Activated CD4-positive, alpha-beta T cell treated with anti-CD3 and anti-CD28 coated beads, Interleukin-10, Interleukin-2, amounts not matched to agents 100 ng/mL and 50 ng/mL, durations not matched to agents 16 hours and 8 hours (primary cell): ENCODE measurements around the gene TBX5.
"Not testable (repeated sequence)": the region's sequence is repeated elsewhere in the genome, so short reads cannot be mapped to it uniquely, and the experiment has no call there.

Source experiments
- DNase-seq: peaks from one replicate; pipeline ENCODE4 v3.0.0-alpha.2; 2020

The TBX5 gene

DNA sequence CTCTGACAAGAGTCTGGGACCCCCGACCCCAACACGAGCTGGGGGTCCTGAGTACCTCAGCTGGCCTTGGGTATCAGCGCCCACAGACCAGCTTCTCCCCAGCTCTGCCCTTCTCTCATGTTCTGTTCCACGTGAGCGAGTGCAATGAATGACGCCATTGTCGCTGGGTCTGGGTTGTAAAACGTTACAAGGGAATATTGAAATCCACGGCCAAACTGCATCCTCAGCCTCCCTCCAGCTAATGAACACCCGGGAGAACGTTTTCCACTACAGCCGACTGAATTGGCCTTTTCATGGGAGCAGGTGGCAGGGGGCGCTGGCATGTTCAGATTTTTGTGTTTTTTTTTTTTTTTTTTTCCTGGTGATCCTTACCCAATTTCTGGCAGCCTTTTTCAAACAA, 34.7 kb downstream of the TBX5 start:
- no peak for DNase-seq

GRCh38 chr12:114368685-114369452, 37.1 kb downstream of the TBX5 start:
- no peak for DNase-seq

DNA sequence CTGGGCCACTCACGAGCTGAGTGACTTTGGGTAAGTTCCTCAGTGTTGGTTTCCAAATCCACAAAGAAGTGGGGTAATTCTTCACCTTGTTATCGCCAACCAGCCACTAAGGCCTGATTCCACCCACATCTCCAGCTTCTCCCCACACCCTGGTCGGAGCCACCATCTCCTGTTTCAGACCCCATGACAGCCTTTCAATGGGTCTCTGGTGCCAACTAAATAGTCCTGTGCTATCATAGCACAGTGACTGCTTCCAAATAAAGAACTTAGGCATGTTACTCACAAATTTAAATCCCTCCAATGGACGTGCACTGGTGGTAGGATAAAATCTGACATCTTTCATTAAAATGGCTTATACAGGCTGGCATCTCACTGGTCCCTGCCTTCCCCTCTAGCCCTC, 44.0 kb downstream of the TBX5 start:
- DNase-seq = no peak

DNA sequence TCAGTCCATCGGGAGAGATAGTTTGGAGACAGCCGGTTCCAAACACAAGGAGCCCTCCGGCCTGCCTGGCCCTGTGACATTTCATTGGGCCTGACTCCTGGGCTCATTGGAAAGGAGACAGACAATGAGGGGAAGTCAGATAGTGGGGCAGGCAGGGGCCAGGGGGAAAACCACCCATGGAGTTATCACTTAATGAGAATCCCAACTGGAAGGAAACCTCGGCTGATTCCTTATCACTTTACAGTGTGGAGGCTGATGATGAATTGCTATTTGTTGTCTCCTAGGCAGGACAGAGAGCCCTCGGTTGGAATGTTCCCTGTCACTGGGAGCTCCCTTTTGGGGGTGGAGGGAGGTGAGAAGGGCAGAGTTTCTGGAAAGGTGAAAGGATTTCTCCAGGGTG, 44.4 kb downstream of the TBX5 start:
- DNase-seq = no peak

GRCh38 chr12:114360485-114360884, 45.5 kb downstream of the TBX5 start:
- DNase-seq = no peak

GRCh38 chr12:114355389-114356088, 50.4 kb downstream of the TBX5 start:
- DNase-seq = peak; percentile 1

DNA sequence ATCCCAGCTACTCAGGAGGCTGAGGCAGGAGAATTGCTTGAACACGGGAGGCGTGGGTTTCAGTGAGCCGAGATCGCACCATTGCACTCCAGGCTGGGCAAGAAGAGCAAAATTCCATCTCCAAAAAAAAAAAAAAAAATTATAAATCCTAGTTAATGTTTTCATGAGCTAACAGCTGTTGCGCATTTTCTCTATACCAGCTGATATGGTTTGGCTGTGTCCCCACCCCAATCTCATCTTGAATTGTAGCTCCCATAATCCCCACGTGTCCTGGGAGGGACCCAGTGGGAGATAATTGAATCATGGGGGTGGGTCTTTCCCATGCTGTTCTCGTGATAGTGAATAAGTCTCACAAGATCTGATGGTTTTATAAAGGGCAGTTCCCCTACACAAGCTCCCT, 56.7 kb downstream of the TBX5 start:
- DNase-seq = not testable (repeated sequence)

DNA sequence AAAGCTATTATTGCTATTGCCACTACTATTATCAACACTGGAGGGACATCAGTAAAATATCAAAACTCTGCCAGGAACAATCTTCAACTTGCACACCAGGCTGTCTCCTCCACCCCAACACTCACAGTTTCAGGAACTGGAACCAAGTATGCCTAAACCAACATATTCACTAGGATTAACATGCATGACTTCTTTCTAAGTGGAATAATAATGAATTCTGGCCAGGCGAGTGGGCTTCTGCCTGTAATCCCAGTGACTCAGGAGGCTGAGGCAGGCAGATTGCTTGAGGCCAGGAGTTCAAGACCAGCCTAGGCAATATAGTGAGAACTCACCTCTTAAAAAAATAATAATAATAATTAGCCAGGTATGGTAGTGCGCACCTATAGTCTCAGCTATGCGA, 58.1 kb downstream of the TBX5 start:
- no peak for DNase-seq

DNA sequence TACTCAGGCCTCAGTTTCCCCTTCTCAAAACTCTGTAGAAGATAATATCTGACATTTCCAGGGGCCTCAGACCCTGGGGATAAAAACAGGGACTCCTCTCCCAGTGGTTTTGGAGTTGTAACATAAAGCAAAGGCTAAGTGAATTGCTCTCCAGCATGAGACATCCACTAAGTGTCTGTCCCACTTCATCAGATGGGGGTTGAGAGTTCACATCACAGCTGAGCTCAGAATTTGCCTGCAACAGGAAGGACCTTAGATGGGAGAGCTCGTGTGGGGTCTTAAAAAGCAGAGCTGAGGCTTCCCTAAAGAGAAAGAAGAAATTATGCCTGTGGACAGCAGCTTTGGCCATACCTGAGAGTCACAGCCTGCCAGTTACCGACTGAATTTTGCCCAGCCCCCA, 61.1 kb downstream of the TBX5 start:
- no peak for DNase-seq

DNA sequence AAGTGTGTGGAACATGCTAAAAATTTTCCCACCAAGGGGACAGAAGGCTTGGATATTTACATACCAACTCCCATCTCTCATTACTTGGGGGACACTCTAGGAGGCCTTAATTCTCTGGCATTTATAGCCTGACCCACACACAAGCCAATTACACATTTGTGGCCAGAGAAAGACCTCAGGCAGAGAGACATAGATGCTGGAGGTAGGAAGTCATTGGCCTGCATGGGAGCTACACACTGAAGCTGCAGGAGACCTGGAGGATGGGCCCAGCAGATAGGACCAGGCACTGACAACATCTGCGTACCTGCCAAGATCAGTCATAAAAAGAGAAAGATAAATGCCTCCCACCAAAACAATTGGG, 61.7 kb downstream of the TBX5 start:
- DNase-seq = no peak

DNA sequence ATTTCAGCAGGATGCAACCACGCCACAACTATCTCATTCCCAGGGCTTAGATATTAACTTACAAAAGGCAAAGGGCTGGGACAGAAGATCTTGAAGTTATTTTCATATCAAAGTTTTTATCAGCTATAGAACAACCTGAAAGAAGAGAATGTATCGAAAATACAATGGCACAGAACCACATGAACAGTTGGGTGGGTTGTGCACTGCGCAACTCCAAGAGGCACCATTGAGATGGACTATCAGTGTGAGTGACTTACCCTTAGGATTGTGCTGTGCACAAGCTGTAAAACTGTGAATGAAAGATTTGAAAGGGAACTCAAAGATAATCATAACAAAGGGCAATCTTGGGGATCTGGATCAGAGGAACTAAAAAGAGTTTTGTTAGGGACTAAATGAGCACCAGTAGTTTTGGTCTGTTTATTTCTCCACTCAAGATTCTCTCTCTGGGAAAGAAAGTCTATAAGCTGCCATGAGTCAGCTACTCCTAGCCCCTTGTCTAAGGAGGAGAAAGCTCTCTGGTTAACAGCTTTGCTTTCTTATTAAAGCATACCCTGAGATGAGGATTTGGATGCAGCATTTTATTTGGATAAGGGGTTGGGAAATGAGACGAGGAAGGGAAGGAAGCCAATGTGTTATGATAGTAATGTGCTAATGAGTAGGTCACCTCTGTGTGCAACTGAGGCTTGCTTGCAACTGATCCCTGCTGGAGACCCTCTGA, 62.2 kb downstream of the TBX5 start:
- DNase-seq = no peak

- no peak for DNase-seq
These were observed 63.3 kb downstream of the TBX5 start for GRCh38 chr12:114342656-114343055.

DNA sequence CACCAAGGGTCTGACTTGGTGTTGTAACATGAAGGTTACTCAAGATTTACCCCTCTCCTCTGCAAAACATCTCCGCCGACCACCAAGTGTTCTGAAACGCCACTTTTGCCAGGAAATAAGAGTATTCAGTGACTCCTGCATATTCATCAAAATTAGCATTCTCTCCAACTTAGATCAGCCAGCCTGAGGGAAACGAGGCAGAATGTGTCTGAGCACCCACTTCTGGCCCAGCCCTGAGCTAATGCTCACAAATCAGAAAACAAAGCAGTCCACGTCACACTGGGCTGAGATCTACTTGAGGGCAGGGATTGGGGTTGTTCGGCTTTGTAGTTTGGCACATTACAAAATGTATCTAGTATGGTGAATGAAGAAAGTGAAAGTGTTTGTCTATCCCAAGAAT, 64.3 kb downstream of the TBX5 start:
- no peak for DNase-seq

DNA sequence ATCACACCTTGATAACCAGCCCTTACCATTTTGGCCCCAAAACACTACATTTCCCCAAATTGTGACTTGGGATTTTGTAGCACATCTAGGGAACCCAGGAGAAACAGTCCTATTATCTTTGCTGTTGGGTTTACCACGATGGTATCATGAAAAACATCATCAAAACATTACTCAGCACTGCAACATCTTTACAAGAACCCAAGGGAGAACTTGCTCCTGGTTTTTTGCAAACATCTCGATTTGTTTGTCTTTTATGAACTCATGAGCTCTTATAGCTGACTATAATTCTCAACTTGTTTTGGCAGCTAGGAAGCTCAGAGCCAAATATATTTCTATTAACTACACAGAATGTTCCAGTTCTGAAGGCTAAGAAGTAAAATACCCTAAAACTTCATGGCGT, 65.7 kb downstream of the TBX5 start:
- DNase-seq = no peak

- DNase-seq = no peak
These were observed 66.3 kb downstream of the TBX5 start for GRCh38 chr12:114339626-114340025.

DNA sequence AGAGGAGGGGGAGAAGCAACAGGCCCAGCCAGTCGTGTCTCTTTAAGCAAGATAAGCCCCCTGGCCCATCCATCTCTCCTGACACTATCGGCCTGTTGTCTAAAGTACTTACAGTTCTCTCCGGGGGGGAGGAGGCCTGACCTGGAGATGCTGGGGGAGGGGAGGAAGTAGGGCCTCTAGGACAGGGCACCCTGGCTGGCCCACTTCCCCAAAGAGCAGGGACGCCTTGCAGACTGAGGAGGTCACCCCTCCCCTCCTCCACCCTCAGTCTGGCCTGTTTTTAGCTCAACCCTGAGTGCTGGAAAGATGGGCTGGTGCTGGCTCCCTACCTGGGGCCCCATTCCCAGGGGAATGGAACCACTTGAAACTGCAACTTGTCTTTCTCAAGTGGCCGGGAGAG, 70.3 kb downstream of the TBX5 start:
- no peak for DNase-seq

GRCh38 chr12:114334395-114334794, 71.5 kb downstream of the TBX5 start:
- no peak for DNase-seq

GRCh38 chr12:114328292-114328691, 77.7 kb downstream of the TBX5 start:
- DNase-seq = no peak

DNA sequence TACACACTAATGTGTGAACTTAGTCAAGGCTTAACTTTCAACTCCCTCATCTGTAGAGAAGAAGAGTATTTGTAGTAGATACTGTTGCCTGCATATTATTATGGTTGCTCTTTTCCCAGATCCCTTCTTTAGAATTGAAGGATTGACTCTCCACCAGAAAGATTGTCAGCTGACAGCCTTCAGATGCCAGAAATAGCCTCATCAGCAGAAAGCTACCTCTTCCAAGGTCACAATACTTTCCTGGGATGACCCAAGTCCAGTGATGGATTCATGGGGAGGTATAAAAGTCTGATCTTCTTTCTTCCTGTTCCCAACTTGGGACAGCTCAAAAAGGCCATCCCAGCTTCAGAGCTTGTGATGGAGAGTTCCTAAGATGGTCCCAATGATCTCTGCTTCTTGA, 78.2 kb downstream of the TBX5 start:
- DNase-seq = no peak

DNA sequence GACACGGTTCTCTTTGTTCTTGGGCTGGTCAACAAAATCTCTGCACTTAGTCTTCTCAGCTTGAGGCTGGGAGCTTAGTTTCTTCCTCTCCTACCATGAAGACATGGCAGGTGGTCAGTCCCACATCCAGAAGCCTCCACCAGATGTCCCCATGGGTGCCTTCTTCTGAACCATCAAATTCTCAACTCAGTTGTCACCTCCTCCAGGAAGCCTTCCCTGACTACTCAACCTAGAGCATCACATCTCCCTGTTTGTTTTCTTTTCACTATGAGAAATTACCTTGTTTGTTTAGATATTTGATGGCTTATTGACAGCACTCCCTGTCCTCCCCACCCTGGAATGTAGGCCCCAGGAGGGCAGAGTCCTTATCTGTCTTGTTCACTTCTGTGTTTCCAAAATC, 84.4 kb downstream of the TBX5 start:
- DNase-seq = no peak

- DNase-seq = no peak
These were observed 85.0 kb downstream of the TBX5 start for GRCh38 chr12:114320968-114321367.

GRCh38 chr12:114320101-114320500, 85.8 kb downstream of the TBX5 start:
- no peak for DNase-seq

- no peak for DNase-seq
These were observed 86.5 kb downstream of the TBX5 start for GRCh38 chr12:114319422-114319821.

- DNase-seq = no peak
These were observed 87.0 kb downstream of the TBX5 start for GRCh38 chr12:114318984-114319383.
